ENCODE results near the gene CCL7.
"Not testable (repeated sequence)": the region's sequence is repeated elsewhere in the genome, so short reads cannot be mapped to it uniquely, and the experiment has no call there.

CCL7 gene

DNA sequence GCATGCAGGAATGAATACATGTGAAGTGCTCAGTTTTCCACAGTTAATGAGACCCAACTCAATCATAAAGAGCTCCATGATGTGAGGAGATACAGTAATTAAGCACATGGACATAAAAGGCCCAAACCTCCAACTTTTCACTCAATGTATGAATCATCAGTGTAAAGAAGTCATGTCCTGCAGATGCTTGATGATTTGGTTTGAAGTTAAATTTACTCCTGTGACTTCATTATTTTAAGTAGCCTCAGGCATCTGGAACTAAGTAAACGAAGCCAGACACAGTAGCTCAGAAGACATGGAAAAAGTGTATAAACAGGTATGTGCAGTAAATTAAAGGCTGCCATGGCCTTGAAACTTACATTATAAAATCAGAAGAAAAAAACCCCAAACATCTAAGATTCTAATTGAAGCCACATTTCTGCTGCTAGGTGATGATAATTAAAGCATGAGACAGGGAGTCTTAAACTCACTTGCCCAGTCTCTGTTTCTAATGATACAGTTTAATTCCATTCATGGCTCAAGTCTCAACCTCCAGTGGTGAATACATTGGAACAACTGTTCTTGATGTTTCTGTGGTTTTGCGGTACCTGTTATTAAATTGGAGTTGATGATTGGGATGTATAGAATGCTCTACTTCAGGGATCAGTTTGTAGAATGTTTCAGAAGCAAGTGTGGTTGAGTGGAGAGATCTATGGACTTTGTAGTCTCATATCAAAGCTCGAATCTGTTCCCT lies 43.8 kb upstream of the CCL7 start:
- H3K4me3 Mint-ChIP-seq: no peak overlapping the region
- no peak overlapping the region for H3K27ac Mint-ChIP-seq
- H3K36me3 Mint-ChIP-seq (ENCODE audit: low read depth): no peaks in the 10 kb centered on the region

DNA sequence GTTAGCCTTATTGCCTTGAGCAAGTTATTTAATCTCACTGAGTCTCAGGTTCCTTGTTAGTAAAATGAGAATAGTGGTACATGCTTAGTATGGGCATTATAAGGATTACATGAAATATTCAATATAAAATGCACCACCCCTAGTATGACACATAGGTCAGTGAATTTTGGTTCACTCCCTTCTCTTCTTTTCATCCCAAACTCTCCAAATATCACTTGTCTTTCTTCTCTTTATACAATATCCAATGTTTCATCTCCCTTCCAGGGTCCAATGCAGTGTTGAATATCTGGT lies 43.3 kb upstream of the CCL7 start:
- peaks cover 12% of the 10 kb centered on the region for H3K9me3 Mint-ChIP-seq
- TF ChIP-seq, protein P1, sequence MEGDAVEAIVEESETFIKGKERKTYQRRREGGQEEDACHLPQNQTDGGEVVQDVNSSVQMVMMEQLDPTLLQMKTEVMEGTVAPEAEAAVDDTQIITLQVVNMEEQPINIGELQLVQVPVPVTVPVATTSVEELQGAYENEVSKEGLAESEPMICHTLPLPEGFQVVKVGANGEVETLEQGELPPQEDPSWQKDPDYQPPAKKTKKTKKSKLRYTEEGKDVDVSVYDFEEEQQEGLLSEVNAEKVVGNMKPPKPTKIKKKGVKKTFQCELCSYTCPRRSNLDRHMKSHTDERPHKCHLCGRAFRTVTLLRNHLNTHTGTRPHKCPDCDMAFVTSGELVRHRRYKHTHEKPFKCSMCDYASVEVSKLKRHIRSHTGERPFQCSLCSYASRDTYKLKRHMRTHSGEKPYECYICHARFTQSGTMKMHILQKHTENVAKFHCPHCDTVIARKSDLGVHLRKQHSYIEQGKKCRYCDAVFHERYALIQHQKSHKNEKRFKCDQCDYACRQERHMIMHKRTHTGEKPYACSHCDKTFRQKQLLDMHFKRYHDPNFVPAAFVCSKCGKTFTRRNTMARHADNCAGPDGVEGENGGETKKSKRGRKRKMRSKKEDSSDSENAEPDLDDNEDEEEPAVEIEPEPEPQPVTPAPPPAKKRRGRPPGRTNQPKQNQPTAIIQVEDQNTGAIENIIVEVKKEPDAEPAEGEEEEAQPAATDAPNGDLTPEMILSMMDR (IDR thresholded peaks at IDR 0.05; ENCODE audit: unreplicated experiment in 3 of 3): no peak
- no peaks in the 10 kb centered on the region for H3K36me3 Mint-ChIP-seq (ENCODE audit: low read depth)
- no peak overlapping the region for H3K27ac Mint-ChIP-seq
- no peaks in the 10 kb centered on the region for H3K4me1 Mint-ChIP-seq
- no peak overlapping the region for H3K4me3 Mint-ChIP-seq
- H3K27me3 Mint-ChIP-seq (ENCODE audit: low read depth): peaks cover 26% of the 10 kb centered on the region

More for the DNA sequence above, 43.8 kb upstream of the CCL7 start:
- Mint-ChIP-seq H3K9me3 (peaks cover 11% of the 10 kb centered on the region), H3K27me3 (ENCODE audit: low read depth) (peaks cover 26% of the 10 kb centered on the region), H3K4me1 (no peaks in the 10 kb centered on the region)
- TF ChIP-seq, protein P1 (IDR thresholded peaks at IDR 0.05; ENCODE audit: unreplicated experiment in 3 of 3): no peak

DNA sequence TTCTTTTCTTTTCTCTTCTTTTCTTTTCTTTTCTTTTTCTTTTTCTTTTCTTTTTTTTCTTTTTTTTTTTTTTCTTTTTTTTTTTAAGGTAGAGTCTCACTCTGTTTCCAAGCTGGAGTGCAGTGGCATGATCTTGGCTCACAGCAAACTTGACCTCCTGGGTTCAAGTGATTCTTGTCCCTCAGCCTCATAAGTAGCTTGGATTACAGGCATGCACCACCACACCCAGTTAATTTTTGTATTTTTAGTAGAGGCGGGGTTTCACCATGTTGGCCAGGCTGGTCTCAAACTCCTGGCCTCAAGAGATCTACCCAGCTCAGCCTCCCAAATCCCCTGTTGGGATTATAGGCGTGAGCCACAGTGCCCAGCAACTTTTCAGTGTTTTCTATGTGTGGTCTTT lies 42.7 kb upstream of the CCL7 start:
- H3K27me3 Mint-ChIP-seq (ENCODE audit: low read depth): peaks cover 26% of the 10 kb centered on the region
- H3K4me3 Mint-ChIP-seq; H3K27ac Mint-ChIP-seq; H3K36me3 Mint-ChIP-seq (ENCODE audit: low read depth); H3K4me1 Mint-ChIP-seq: not testable (repeated sequence)
- peaks cover 12% of the 10 kb centered on the region for H3K9me3 Mint-ChIP-seq

DNA sequence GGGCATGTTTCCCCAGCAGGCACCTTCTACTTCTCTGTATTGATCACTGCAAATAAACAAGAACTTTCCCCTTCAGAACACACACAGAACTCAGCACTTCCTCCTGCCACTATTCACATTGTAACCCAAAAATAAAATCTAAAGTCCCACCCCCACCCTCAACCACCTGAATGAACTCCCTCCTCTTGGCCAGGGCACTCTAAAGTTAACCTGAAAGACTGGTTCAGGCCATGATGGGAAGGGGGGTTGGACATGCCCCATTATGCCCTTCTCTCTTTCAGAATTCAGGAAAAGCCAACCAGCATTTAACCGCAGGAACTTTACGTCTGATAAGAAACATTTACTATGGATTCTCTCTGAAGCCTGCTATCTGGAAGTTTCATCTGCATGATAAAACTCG lies 42.3 kb upstream of the CCL7 start:
- TF ChIP-seq, protein P1 (IDR thresholded peaks at IDR 0.05; ENCODE audit: unreplicated experiment in 3 of 3): no peak
- Mint-ChIP-seq H3K4me3 (no peak overlapping the region), H3K27ac (no peak overlapping the region), H3K36me3 (ENCODE audit: low read depth) (no peaks in the 10 kb centered on the region), H3K4me1 (no peaks in the 10 kb centered on the region), H3K9me3 (peaks cover 12% of the 10 kb centered on the region), H3K27me3 (ENCODE audit: low read depth) (peaks cover 24% of the 10 kb centered on the region)

DNA sequence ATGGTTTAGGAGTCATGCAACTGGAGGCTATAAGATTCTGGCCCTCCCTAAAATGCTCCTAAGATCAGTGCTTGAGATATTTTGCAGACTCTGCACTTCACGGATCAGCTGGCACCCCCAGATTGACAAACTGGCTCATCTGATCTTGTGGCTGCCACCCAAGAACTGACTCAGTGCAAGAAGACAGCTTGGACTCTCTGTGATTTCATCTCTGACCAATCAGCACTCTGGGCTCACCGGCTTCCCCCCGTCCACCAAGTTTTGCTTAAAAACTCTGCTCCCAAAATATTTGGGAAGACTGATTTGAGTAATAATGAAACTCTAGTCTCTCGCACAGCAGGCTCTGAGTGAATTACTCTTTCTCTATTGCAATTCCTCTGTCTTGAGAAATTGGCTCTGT lies 41.2 kb upstream of the CCL7 start:
- Mint-ChIP-seq H3K4me1 (peaks cover 9% of the 10 kb centered on the region), H3K9me3 (peaks cover 12% of the 10 kb centered on the region), H3K27ac (no peak overlapping the region), H3K27me3 (ENCODE audit: low read depth) (peaks cover 20% of the 10 kb centered on the region), H3K36me3 (ENCODE audit: low read depth) (no peaks in the 10 kb centered on the region), H3K4me3 (no peak overlapping the region)
- TF ChIP-seq, protein P1 (IDR thresholded peaks at IDR 0.05; ENCODE audit: unreplicated experiment in 3 of 3): no peak

DNA sequence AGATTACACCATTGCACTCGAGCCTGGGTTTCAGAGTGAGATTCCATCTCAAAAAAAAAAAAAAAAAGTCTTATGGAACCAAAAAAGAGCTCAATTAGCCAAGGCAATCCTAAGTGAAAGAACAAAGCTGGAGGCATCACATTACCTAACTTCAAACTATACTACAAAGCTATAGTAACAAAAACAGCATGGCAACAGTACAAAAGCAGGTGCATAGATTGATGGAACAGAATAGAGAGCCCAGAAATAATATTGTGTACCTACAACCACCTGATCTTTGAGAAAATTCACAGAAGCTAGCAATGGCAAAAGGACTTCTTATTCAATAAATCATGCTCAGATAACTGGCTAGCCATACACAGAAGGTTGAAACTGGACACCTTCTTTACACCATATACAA lies 39.7 kb upstream of the CCL7 start:
- H3K36me3 Mint-ChIP-seq (ENCODE audit: low read depth): no peaks in the 10 kb centered on the region
- no peak overlapping the region for H3K27ac Mint-ChIP-seq
- no peak overlapping the region for H3K4me3 Mint-ChIP-seq
- peaks cover 12% of the 10 kb centered on the region for H3K27me3 Mint-ChIP-seq (ENCODE audit: low read depth)
- TF ChIP-seq, protein P1 (IDR thresholded peaks at IDR 0.05; ENCODE audit: unreplicated experiment in 3 of 3): no peak
- H3K9me3 Mint-ChIP-seq: peaks cover 12% of the 10 kb centered on the region
- H3K4me1 Mint-ChIP-seq: peaks cover 25% of the 10 kb centered on the region
